HG03025 (cell line): ENCODE measurements around the gene GORASP1.
A peak's percentile ranks its signal among the peaks of the same experiment; 100 is the strongest.
"Not testable (repeated sequence)": the region's sequence is repeated elsewhere in the genome, so short reads cannot be mapped to it uniquely, and the experiment has no call there.

Experiments used
- ATAC-seq: cut with Tn5 transposase; IDR thresholded peaks from one replicate; pipeline ENCODE4 v1.9.1; 2021; ENCODE audit warnings: mild to moderate bottlenecking, moderate library complexity; ENCODE audit not compliant: unreplicated experiment, low FRiP score

GORASP1 gene

DNA sequence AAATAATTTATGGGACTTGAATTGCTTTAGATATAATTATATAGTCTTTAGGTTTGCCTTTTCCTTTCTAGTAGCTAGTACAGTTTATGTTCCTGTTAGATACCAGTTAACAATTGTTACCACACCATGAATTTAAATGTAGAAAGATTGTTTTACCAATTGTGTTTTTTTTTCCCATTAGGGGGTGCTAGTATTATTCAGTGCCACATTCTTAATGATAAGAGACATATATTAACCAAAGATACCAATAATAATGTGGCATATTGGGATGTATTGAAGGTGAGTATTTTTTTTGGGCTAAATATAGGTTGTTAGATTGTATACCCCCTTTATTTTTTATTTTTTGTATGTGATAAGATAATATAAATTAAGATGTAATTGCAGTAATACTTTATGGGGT, 27.9 kb downstream of the GORASP1 start:
- no peak for ATAC-seq

DNA sequence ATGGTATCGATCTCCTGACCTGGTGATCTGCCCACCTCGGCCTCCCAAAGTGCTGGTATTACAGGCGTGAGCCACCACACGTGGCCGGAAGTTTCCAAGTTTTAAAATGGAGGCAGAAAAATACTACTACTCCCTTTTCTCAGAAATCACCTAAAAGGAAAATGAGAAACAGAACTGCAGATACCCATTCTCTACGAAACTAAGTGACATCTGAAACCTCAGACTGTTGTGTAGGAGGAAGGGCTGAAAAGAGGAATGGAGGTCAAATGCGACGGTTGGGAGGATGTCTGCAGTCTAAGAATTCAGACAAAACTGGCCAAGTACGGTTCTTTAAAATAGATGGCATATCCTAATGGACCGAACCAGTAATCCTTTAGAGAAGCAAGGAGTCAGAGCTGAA, 31.5 kb downstream of the GORASP1 start:
- no peak for ATAC-seq

DNA sequence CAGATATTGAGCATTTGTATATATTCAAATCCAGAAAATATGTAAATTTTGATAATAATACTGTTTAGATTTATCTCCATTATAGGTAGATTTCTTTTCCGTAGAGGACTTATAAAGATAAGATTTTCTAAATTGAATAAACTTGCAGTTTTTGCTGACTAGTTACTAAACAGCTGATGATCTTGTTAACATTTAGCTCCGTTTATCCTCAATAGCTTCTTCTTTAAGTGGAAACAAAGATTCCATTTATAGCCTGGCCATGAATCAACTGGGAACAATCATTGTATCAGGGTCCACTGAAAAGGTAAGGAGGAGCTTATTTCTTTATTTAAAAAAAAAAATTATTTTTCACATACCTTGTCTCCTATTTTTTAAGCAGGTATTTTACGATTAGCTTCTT, 38.9 kb downstream of the GORASP1 start:
- no peak for ATAC-seq

DNA sequence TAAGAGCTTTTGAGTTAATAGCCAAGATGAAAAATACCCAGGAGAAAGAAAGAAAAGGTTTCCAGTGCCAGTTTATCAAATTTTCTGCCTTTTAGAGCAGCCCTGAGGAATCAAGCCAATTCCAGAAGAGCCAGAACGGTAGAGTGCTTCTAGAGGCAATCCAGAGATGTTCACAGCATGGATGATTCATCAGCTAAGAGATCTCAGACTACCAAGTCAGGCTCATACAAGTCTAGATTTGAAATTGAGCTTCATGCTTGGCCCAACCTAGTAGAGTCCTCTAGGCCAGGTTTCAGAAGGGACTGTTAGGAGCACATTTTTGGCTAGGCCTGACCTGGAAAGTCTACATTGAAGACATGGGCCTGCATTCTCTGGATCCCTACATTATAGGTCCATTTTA, 40.1 kb downstream of the GORASP1 start:
- ATAC-seq = no peak

DNA sequence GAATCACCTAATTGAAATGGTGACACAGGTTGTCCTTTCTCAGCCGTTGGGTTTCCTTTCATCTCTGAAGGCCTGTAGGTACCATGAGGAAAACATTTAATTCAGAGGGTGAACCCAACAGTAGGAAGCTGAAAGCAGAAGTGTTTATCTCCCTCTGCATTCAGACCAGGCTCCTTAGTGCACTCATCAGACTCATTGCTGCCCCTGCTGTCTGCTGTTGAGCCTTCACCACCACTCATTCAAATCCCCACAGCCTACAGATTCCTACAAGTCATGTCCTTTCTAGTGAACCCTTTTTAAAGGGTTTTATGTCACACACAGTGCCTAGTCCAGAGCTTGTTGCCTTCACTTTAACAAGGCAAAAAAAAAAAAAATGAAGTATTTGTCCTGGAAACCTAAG, 42.2 kb downstream of the GORASP1 start:
- peak; percentile 93 for ATAC-seq

DNA sequence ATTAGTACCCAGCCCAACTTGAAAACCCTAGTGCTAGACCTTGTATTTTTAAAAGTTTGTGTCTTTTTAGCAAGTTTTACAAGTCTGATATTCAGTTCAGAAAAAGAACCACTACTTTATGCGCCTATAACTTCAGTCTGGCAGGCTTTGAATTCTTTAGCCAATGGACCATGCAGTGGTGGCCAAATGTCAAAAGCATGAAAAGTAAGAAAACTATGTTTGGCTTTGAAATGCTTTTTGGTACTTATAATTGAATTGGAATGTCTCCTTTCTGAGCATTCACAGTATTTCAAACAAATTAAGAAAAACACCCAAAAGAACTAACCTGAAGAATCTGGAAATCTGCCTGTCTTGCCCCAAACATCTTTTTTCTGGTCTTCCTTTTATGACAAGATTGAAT, 42.8 kb downstream of the GORASP1 start:
- ATAC-seq = no peak

DNA sequence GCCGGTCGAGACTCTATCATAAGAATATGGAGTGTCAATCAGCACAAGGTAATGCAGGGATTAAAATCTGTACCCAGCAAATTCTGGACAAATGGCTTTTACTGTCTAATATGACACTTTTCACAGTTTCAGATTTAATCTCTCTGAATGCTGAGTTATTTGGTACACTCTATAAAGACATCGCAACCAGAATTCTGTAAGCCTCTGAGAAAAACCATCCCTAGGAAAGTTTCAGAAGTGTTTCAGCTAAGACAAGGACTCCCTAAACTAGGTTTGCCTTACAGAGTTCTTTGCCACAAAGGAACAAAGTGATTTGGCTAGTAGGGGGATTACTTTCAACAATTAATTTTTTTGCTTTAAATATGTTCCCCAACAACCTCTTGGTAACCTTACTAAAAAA, 44.3 kb downstream of the GORASP1 start:
- ATAC-seq = no peak

DNA sequence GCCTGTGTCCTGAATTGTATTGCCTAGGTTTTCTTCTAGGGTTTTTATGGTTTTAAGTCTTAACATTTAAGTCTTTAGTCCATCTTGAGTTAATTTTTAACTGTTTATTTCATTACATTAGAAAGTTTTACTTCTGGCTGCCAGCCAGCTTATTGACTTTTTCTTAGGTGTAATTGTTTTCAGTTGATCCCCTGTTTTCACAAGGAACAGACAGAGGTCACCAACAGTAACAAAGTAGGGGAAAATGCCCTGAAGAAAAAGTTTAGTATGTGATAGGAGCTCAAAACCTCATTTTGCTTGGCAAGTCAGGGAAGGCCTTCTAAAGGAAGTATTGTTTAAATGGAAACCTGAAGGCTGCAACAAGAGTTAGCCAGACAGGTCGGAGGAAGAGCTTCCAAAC, 45.2 kb downstream of the GORASP1 start:
- no peak for ATAC-seq

DNA sequence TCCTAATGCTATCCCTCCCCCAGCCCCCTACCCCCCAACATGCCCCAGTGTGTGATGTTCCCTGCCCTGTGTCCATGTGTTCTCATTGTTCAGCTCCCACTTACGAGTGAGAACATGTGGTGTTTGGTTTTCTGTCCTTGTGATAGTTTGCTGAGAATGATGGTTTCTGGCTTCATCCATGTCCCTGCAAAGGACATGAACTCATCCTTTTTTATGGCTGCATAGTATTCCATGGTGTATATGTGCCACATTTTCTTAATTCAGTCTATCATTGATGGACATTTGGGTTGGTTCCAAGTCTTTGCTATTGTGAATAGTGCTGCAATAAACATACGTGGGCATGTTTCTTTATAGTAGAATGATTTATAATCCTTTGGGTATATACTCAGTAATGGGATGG, 46.2 kb downstream of the GORASP1 start:
- not testable (repeated sequence) for ATAC-seq

DNA sequence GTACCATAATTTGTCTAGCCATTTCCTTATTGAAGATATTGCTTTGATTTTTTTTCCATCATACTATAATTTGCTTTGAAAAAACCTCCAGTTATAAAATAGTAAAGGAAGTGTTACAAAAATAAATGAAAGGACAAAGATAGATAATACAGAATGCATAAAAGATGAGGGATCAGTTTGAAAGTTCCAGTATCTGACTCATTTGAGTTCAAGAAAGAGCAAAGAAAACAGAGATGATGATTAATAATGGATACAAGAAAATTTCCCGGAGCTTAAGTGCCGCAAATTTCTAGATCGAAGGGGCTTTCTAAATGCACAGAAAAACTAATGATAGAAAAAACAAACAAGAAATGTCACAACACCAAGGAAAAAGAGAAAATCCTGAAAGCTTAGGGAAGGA, 51.3 kb downstream of the GORASP1 start:
- ATAC-seq = no peak

DNA sequence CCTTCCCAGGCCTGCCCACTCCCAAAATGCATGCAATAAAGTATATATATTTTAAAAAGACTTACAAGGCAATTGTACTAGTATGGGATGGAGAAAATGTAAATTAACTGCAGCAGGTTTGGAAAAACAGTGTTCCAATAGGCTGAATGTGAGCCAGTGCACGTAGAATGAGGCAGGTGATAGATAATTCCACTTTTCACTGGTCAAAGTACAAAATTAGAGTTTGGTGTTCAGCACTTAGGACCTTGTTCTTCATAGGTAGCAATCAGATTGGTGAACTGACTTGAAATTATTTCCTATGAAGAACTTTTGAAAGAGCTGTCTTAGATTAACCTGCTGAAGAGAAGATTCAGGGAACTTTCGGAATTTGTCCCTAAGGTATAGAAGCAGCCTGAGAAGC, 53.7 kb downstream of the GORASP1 start:
- no peak for ATAC-seq

DNA sequence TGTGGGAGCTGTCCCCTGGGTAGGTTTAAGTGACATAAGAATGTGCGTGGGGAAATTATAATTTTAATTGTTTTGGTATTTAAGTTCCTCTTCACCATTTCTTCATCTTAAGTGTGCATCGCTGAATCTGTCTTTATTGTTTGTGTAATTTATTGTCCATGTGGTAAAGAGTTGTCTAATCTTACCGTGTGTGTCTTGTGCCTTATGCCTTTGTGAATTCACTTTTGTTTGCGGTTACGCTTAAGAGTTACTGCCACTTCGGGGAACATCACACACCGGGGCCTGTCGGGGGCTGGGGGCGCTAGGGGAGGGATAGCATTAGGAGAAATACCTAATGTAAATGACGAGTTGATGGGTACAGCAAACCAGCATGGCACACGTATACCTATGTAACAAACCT, 54.8 kb downstream of the GORASP1 start:
- no peak for ATAC-seq

DNA sequence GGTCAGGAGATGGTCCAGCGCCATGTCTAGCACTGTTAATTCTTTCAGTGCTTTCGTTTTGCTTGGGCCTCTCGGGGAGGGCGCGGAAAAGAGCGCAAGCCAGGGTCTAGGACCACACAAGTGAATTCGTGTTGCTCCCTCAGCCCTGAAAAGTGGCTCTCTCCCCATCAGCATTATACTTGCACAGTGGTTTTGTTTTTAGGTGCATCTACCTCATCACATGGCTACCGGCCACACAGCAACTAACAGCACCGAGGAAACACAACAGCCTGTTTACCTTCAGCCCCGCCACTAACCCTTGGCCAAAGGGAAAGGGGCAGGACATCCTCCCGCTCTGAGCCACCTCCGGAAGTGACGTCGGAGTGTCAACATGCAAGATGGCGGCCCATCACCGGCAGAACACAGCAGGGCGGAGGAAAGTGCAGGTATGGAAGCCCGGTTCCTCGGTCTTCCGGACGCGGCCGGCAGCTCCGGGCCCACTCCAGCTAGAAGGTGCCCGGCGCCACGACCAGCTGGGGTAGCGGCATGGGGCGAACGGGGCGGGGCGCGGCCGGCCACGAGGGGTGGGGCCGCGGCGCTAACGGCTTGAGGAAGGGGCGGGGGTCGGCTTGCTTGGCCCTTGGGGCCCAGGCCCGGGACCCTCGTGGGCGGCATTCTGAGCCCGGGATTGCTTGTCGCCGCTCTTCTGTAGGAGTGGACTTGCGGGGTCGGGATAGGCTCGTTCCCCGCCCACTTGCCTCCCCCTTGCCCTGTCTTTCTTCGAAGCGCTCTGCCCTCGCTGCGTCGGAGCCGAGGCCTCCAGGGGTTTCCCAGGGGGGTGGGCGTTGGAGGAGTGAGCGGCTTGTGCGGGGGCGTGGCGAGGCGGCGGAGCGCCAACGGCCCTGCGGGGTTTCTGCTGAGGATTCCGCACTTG, 55.5 kb downstream of the GORASP1 start, which contains the start of the genes SCN11A and WDR48:
SCN11A (minus strand) TSS at position 296 of the 913 bp plus-strand sequence. CDS start 101,582 bp downstream, outside the sequence.
WDR48 (plus strand) TSS at position 368 of the 913 bp plus-strand sequence; CDS start at position 378, 10 bp downstream.
- peak; percentile 96 for ATAC-seq

DNA sequence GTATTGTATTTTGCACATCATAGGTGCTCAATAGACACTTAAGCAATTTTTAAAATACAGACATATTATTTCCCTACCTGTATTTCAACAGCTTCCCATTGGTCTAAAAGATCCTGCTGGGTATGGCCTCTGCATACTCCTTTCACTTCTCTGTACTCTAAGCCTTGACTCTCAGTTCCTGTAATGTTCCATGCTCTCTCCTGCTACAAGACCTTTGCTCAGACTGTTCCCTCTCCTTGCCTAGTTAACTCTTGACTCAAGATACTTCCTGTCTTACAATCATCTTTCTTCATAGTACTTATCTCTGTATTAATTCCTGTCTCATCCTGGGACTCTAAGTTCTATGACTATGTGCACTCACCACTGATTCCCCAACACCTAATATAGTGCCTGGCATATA, 57.4 kb downstream of the GORASP1 start:
- ATAC-seq = no peak
